Measurements from ENCODE around the gene LYZL4.

LYZL4 gene

GRCh38 chr3:42425736-42426407 is 15.5 kb upstream of the LYZL4 start:
- no peak for DNase-seq

- DNase-seq = no peak
Measured at GRCh38 chr3:42424911-42425310, 14.5 kb upstream of the LYZL4 start.

GRCh38 chr3:42421818-42422796 is 11.7 kb upstream of the LYZL4 start:
- DNase-seq = no peak

GRCh38 chr3:42419563-42419962 is 9.2 kb upstream of the LYZL4 start:
- no peak for DNase-seq

GRCh38 chr3:42412526-42413155 is 2.2 kb upstream of the LYZL4 start:
- no peak for DNase-seq

GRCh38 chr3:42411429-42411828 is 1.0 kb upstream of the LYZL4 start:
- DNase-seq = no peak

- DNase-seq = no peak
Measured at GRCh38 chr3:42408156-42408555, 2.3 kb downstream of the LYZL4 start.

GRCh38 chr3:42406727-42407450 is 3.5 kb downstream of the LYZL4 start:
- DNase-seq = no peak

GRCh38 chr3:42405857-42406256 is 4.6 kb downstream of the LYZL4 start:
- no peak for DNase-seq

GRCh38 chr3:42403737-42404136 is 6.7 kb downstream of the LYZL4 start:
- DNase-seq = no peak

GRCh38 chr3:42402394-42403096 is 7.9 kb downstream of the LYZL4 start:
- no peak for DNase-seq

- DNase-seq = no peak
Measured at GRCh38 chr3:42398080-42398479, 12.3 kb downstream of the LYZL4 start.

- no peak for DNase-seq
Measured at GRCh38 chr3:42397644-42398043, 12.8 kb downstream of the LYZL4 start.

- DNase-seq = peak; percentile 39
Measured at GRCh38 chr3:42394579-42395288, 15.7 kb downstream of the LYZL4 start.

- no peak for DNase-seq
Measured at GRCh38 chr3:42387802-42388651, 22.4 kb downstream of the LYZL4 start.

- no peak for DNase-seq
Measured at GRCh38 chr3:42381551-42382082, 28.8 kb downstream of the LYZL4 start.

- DNase-seq = no peak
Measured at GRCh38 chr3:42377681-42378080, 32.7 kb downstream of the LYZL4 start.

- peak; percentile 72 for DNase-seq
Measured at GRCh38 chr3:42376344-42376798, 34.0 kb downstream of the LYZL4 start.

- no peak for DNase-seq
Measured at GRCh38 chr3:42375121-42375800, 35.1 kb downstream of the LYZL4 start.

GRCh38 chr3:42371776-42372175 is 38.6 kb downstream of the LYZL4 start:
- no peak for DNase-seq
